Measurements from ENCODE around the gene BLID. TPM values are rescaled to one million over a fixed set of nuclear protein-coding genes. Genes with fewer than 3 reads are reported as not detected.

BLID gene
- total RNA-seq, 1 experiment from 2014 or later: not detected

GRCh38 chr11:122122179-122122578 lies 6.2 kb upstream of the BLID start:
- no CpG with 5 or more reads among the region's 2 CpGs for WGBS (ENCODE audit: extremely low coverage, insufficient read length, low lambda C conversion rate)
- no peak overlapping the region for H3K27ac Mint-ChIP-seq
- no peaks in the 10 kb centered on the region for H3K9me3 Mint-ChIP-seq
- no peak overlapping the region for H3K18ac ChIP-seq (ENCODE audit: insufficient read length, low read depth, low read length)
- H2AK5ac ChIP-seq (ENCODE audit: insufficient read length, low read length): no peak overlapping the region
- no peak overlapping the region for H4K8ac ChIP-seq (replicated peaks; ENCODE audit: insufficient read length, low read depth, low read length)
- no peak overlapping the region for H2BK20ac ChIP-seq (ENCODE audit: low read depth, low read length, poor library complexity, severe bottlenecking)
- DNase-seq: no peak
- H3K27me3 ChIP-seq (ENCODE audit: insufficient read depth, low read length): no peaks in the 10 kb centered on the region
- no peak overlapping the region for H2BK5ac ChIP-seq (ENCODE audit: insufficient read length, low read length)
- no peak overlapping the region for H2BK120ac ChIP-seq (ENCODE audit: low read depth, low read length, poor library complexity, severe bottlenecking)
- no peak for TF ChIP-seq CTCF (conservative IDR thresholded peaks at IDR 0.05)
- H2AFZ ChIP-seq (ENCODE audit: low read length): no peak overlapping the region
- no peaks in the 10 kb centered on the region for H3K4me1 ChIP-seq (ENCODE audit: insufficient read depth, low read length)
- H3K27me3 Mint-ChIP-seq (ENCODE audit: low read depth): peaks cover 5% of the 10 kb centered on the region; the same call in 1 of the 2 replicates
- no peak overlapping the region for H3K4me3 Mint-ChIP-seq
- H3K56ac ChIP-seq (ENCODE audit: insufficient read length, low read depth, low read length): no peak overlapping the region
- no peak overlapping the region for H2BK15ac ChIP-seq (ENCODE audit: low read depth, low read length)
- no peak overlapping the region for H3K27ac ChIP-seq (ENCODE audit: insufficient read length, low read depth, low read length)
- no peaks in the 10 kb centered on the region for H3K36me3 Mint-ChIP-seq (ENCODE audit: insufficient read depth in 1 of 3, low read depth in 3 of 3)
- H4K91ac ChIP-seq (ENCODE audit: insufficient read length, low read depth, low read length): no peak overlapping the region
- no peaks in the 10 kb centered on the region for H3K23me2 ChIP-seq (ENCODE audit: insufficient read length, low read depth, low read length, poor library complexity, severe bottlenecking)
- H3K79me2 ChIP-seq (ENCODE audit: insufficient read depth, low read length): no peaks in the 10 kb centered on the region
- no peak overlapping the region for H3K4me2 ChIP-seq (ENCODE audit: insufficient read depth, insufficient read length, low read length)
- H3K14ac ChIP-seq (ENCODE audit: insufficient read depth, low read length): no peak overlapping the region
- H4K20me1 ChIP-seq (ENCODE audit: control insufficient read depth, insufficient read depth, insufficient read length): no peaks in the 10 kb centered on the region
- H3K9ac ChIP-seq (ENCODE audit: extremely low read depth, insufficient read length, low read length): no peak overlapping the region
- H4K5ac ChIP-seq (ENCODE audit: insufficient read length, low read depth, low read length): no peak overlapping the region
- no peaks in the 10 kb centered on the region for H3K4me1 Mint-ChIP-seq
- no peaks in the 10 kb centered on the region for H3K9me3 ChIP-seq (ENCODE audit: control insufficient read depth, low read depth, low read length)
- H3K23ac ChIP-seq (ENCODE audit: insufficient read length, low read depth, low read length): no peak overlapping the region
- H3K4ac ChIP-seq (ENCODE audit: low read depth, low read length): no peak overlapping the region
- no peak overlapping the region for H2BK12ac ChIP-seq (ENCODE audit: insufficient read length, low read depth, low read length)
- H3K79me1 ChIP-seq (ENCODE audit: insufficient read depth, low read depth, low read length, poor library complexity, severe bottlenecking): no peaks in the 10 kb centered on the region
- no peak overlapping the region for H3T11ph ChIP-seq (ENCODE audit: low read length)
